PC-9 (cell line): ENCODE results near the gene LDB1. TPM values are rescaled to one million over a fixed set of nuclear protein-coding genes. Genes with fewer than 3 reads are reported as not detected.

Source experiments
- BruUV-seq: library from RNA; stranded (reverse); fragments of 400-500 nt; replicated peaks from 2 replicates; lab custom pipeline; 2021; lab: Mats Ljungman, UMichigan
- CTCF ChIA-PET: fragments of 300-600 bp; sonication (Branson Sonifier 250); formaldehyde crosslinking; loops from one replicate; lab custom pipeline; 2022; ENCODE audit warnings: antibody characterized with exemption; lab: Charles Lee
- POLR2A ChIA-PET: fragments of 300-600 bp; sonication (Branson Sonifier 250); formaldehyde crosslinking; loops from one replicate; lab custom pipeline; 2022; ENCODE audit warnings: antibody characterized with exemption; ENCODE audit not compliant: unreplicated experiment; lab: Charles Lee
- DNase-seq, 2 experiments: peaks; one replicate each; pipeline versions ENCODE4 v3.0.0 to v3.0.0-alpha.2; 2015 to 2022; ENCODE audit warnings: mixed read lengths in 1 of 2
- H2AFZ ChIP-seq: fragments of 200-600 bp; sonication (generic); 2 replicates; pipeline ENCODE4 v1.8.1; 2017; ENCODE audit warnings: antibody characterized with exemption
- H3F3A ChIP-seq: fragments of 200-600 bp; sonication (generic); 2 replicates; pipeline ENCODE4 v1.8.1; 2017; ENCODE audit warnings: antibody characterized with exemption, mild to moderate bottlenecking, low read depth; ENCODE audit not compliant: insufficient read depth
- H3K27ac ChIP-seq: fragments of 200-600 bp; sonication (generic); 2 replicates; pipeline ENCODE4 v1.6.1; 2016; ENCODE audit warnings: mixed run types
- H3K27me3 ChIP-seq: fragments of 200-600 bp; sonication (generic); 2 replicates; pipeline ENCODE4 v1.6.1; 2016; ENCODE audit warnings: low read depth, mixed run types; ENCODE audit not compliant: insufficient read depth
- H3K36me3 ChIP-seq: fragments of 200-600 bp; sonication (generic); 2 replicates; pipeline ENCODE4 v1.6.1; 2016; ENCODE audit warnings: low read depth, mixed run types
- H3K4me1 ChIP-seq: fragments of 200-600 bp; sonication (generic); replicated peaks from 2 replicates; pipeline ENCODE4 v1.6.1; 2016; ENCODE audit warnings: mixed run types; ENCODE audit not compliant: insufficient read depth
- H3K4me2 ChIP-seq: fragments of 200-600 bp; sonication (generic); 2 replicates; pipeline ENCODE4 v1.6.1; 2017; ENCODE audit warnings: mixed run types
- H3K4me3 ChIP-seq: fragments of 200-600 bp; sonication (generic); 2 replicates; pipeline ENCODE4 v1.6.1; 2016; ENCODE audit warnings: mixed run types
- H3K79me2 ChIP-seq: fragments of 200-600 bp; sonication (generic); 2 replicates; pipeline ENCODE4 v1.6.1; 2017; ENCODE audit warnings: low read depth, mixed run types
- H3K9me2 ChIP-seq: fragments of 200-600 bp; sonication (generic); 2 replicates; pipeline ENCODE4 v1.8.1; 2017; ENCODE audit warnings: mild to moderate bottlenecking; ENCODE audit not compliant: insufficient read depth
- H3K9me3 ChIP-seq: fragments of 200-600 bp; sonication (generic); 2 replicates; pipeline ENCODE4 v1.8.1; 2016; ENCODE audit warnings: low read depth; ENCODE audit not compliant: insufficient read depth
- H4K20me1 ChIP-seq: fragments of 200-600 bp; sonication (generic); 2 replicates; pipeline ENCODE4 v1.8.1; 2017; ENCODE audit not compliant: insufficient read depth
- EZH2 ChIP-seq: fragments of 200-600 bp; sonication (generic); IDR thresholded peaks from 2 replicates; pipeline ENCODE4 v1.8.0; 2017; ENCODE audit warnings: antibody characterized with exemption, low read depth
- intact Hi-C: fragments of 100-400 bp; cut with micrococcal nuclease; formaldehyde crosslinking; loops from one replicate; pipeline ENCODE4 v1.10.0; 2022; ENCODE audit not compliant: unreplicated experiment
- total RNA-seq: library from RNA; stranded (reverse); gene quantifications from 2 replicates; pipeline ENCODE4 v1.2.3, GENCODE V29; 2021
- TF ChIP-seq, protein P1 (sequence below): fragments of 200-600 bp; sonication (generic); conservative IDR thresholded peaks from 2 replicates; pipeline ENCODE4 v1.6.1; 2017; ENCODE audit warnings: mixed run types, antibody characterized with exemption, mild to moderate bottlenecking, moderate library complexity

Gene LDB1
- total RNA-seq, 1 experiment from 2014 or later, result 38.5 TPM

- Histone ChIP-seq H3K27me3 (no peaks in the 10 kb centered on the region), H3K4me3 (no peak overlapping the region), H3K27ac (no peak overlapping the region), H3K9me2 (no peaks in the 10 kb centered on the region), H3K4me2 (peak overlapping the region; percentile 75; the same call in 1 of the 2 replicates), H3K4me1 (no peaks in the 10 kb centered on the region; the same call in none of the 2 replicates), H4K20me1 (no peaks in the 10 kb centered on the region; the same call in 1 of the 2 replicates), H3K79me2 (peaks cover 13% of the 10 kb centered on the region), H2AFZ (no peak overlapping the region), H3K9me3 (no peaks in the 10 kb centered on the region), H3K36me3 (no peaks in the 10 kb centered on the region), H3F3A (no peaks in the 10 kb centered on the region)
- intact Hi-C loops, result loop anchor here (2.0 kb wide), 2 partner anchors 17 to 37 kb away; partner anchors contain the start of genes NOLC1 and PPRC1
- TF ChIP-seq, protein P1, sequence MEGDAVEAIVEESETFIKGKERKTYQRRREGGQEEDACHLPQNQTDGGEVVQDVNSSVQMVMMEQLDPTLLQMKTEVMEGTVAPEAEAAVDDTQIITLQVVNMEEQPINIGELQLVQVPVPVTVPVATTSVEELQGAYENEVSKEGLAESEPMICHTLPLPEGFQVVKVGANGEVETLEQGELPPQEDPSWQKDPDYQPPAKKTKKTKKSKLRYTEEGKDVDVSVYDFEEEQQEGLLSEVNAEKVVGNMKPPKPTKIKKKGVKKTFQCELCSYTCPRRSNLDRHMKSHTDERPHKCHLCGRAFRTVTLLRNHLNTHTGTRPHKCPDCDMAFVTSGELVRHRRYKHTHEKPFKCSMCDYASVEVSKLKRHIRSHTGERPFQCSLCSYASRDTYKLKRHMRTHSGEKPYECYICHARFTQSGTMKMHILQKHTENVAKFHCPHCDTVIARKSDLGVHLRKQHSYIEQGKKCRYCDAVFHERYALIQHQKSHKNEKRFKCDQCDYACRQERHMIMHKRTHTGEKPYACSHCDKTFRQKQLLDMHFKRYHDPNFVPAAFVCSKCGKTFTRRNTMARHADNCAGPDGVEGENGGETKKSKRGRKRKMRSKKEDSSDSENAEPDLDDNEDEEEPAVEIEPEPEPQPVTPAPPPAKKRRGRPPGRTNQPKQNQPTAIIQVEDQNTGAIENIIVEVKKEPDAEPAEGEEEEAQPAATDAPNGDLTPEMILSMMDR, result no peak
- TF ChIP-seq EZH2, result no peak
- DNase-seq, result no peak
- no TSS peak for BruUV-seq
- ChIA-PET POLR2A (no interaction called here), CTCF (interaction anchor here (0.7 kb wide), 1 partner anchor 19 kb away, joined by 3 read pairs; no protein-coding TSS in a partner anchor)
Measured at GRCh38 chr10:102115775-102116174, 4.4 kb downstream of the LDB1 start.

GRCh38 chr10:102114861-102115618, 5.1 kb downstream of the LDB1 start:
- intact Hi-C loops, result loop anchor here (2.0 kb wide), 1 partner anchor 38 kb away; the partner anchor contains the start of gene NOLC1
- no TSS peak for BruUV-seq
- no peak overlapping the region for H3K27ac ChIP-seq
- H3K4me3 ChIP-seq, result peak overlapping the region; percentile 66; the same call in 1 of the 2 replicates
- H3K36me3 ChIP-seq, result no peaks in the 10 kb centered on the region
- CTCF ChIA-PET, result interaction anchor here (0.7 kb wide), 2 partner anchors 19 to 281 kb away, joined by 3 to 4 read pairs; no protein-coding TSS in a partner anchor
- peak overlapping the region; percentile 73 for H2AFZ ChIP-seq
- peak overlapping the region; percentile 75 for H3K4me2 ChIP-seq
- no peak for TF ChIP-seq EZH2
- TF ChIP-seq, protein P1, result no peak
- H3K4me1 ChIP-seq, result no peaks in the 10 kb centered on the region; the same call in none of the 2 replicates
- H3K79me2 ChIP-seq, result peaks cover 13% of the 10 kb centered on the region
- no peaks in the 10 kb centered on the region; the same call in 1 of the 2 replicates for H4K20me1 ChIP-seq
- POLR2A ChIA-PET, result interaction anchor here (0.5 to 0.6 kb wide), 2 partner anchors 284 to 815 kb away, joined by 4 to 8 read pairs; no protein-coding TSS in a partner anchor
- no peaks in the 10 kb centered on the region for H3K9me3 ChIP-seq
- no peaks in the 10 kb centered on the region for H3K9me2 ChIP-seq
- peak; percentile 39 to 66 for DNase-seq
- H3F3A ChIP-seq, result no peaks in the 10 kb centered on the region
- H3K27me3 ChIP-seq, result no peaks in the 10 kb centered on the region

DNA sequence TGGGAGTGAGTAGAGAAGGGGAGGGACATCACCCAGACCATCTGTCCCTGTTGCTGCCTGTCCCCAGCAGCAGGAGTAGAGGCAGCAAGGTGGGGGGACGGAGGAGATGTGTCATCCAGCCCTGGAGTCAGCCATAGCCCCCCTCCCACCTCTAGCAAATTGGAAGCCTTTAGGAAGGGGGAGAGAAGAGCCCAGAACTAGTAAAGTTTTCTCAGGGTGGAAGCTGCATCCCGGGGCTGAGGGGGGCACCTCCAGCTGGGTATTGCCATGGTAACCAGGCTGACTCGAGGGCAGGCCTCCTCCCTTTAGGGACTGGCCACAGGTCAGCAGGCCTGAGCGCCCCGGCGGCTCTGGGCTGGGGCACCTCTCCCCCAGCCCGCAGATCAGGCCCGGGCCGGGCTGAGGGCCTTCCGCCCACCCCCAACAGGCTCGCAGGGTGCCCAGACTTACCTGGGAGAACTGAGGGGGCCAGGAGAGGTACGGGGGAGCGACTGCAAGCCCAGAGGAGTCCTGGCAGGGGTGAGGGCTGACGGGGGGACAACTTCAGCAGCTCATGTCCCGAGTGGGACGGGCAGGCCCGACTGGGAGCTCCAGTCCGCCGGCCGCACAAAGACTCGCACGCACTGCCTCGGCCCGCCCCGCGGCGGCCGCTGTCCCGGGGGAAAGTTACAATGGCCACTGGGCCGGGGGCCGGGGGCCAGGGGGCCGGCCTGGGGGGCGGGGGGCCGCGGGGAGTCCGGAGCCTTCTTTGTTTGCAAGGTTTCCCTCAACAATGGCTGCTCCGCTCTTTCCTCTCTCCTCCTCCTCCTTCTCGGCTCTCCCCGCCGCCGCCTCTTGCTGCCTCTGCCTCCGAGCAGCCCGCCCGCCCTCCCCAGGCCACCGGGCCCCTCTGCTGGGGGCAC, 6.0 kb downstream of the LDB1 start:
- DNase-seq, result no peak
- intact Hi-C loops, result loop anchor here (2.0 kb wide), 1 partner anchor 39 kb away; the partner anchor contains the start of gene NOLC1
- no peaks in the 10 kb centered on the region for H3K27me3 ChIP-seq
- H3K79me2 ChIP-seq, result peaks cover 13% of the 10 kb centered on the region
- no peaks in the 10 kb centered on the region for H3F3A ChIP-seq
- no peak overlapping the region for H3K27ac ChIP-seq
- H3K9me2 ChIP-seq, result no peaks in the 10 kb centered on the region
- no TSS peak for BruUV-seq
- ChIA-PET CTCF (interaction anchor here (0.6 to 0.7 kb wide), 2 partner anchors 13 to 281 kb away, joined by 4 to 10 read pairs; no protein-coding TSS in a partner anchor), POLR2A (interaction anchor here (0.7 kb wide), 1 partner anchor 1047 kb away, joined by 5 read pairs; no protein-coding TSS in a partner anchor)
- H3K36me3 ChIP-seq, result no peaks in the 10 kb centered on the region
- no peaks in the 10 kb centered on the region; the same call in none of the 2 replicates for H3K4me1 ChIP-seq
- no peaks in the 10 kb centered on the region for H3K9me3 ChIP-seq
- peak overlapping the region; percentile 66 for H3K4me3 ChIP-seq
- peak overlapping the region; percentile 80; the same call in 1 of the 2 replicates for H2AFZ ChIP-seq
- peak overlapping the region; percentile 78 for H3K4me2 ChIP-seq
- TF ChIP-seq, protein P1, result no peak
- no peak for TF ChIP-seq EZH2
- no peaks in the 10 kb centered on the region; the same call in 1 of the 2 replicates for H4K20me1 ChIP-seq
